H1 (cell line): ENCODE results near the gene RNF149. TPM values are rescaled to one million over a fixed set of nuclear protein-coding genes. Genes with fewer than 3 reads are reported as not detected.

Experiments
- CTCF ChIA-PET: fragments of 300-600 bp; sonication (Branson Sonifier 250); formaldehyde crosslinking; loops from one replicate; lab custom pipeline; 2021; ENCODE audit not compliant: partially characterized antibody; lab: Charles Lee
- POLR2A ChIA-PET: fragments of 300-600 bp; sonication (Branson Sonifier 250); formaldehyde crosslinking; loops from one replicate; lab custom pipeline; 2021; ENCODE audit warnings: inconsistent platforms; ENCODE audit not compliant: partially characterized antibody; lab: Charles Lee
- DNase-seq, 2 experiments: peaks; one replicate each; pipeline versions ENCODE4 v3.0.0 to v3.0.0-alpha.2; 2010 to 2022; ENCODE audit warnings: low spot score in 2 of 2, low read depth in 1 of 2, mixed read lengths in 1 of 2
- FAIRE-seq: peaks from 2 replicates; lab custom pipeline; 2011; peaks lifted over from hg19 to GRCh38; lab: Jason Lieb, UNC
- H2AFZ ChIP-seq: 2 replicates; pipeline ENCODE4 v1.8.1; 2012; ENCODE audit warnings: low read length, inconsistent platforms
- H2AK5ac ChIP-seq: 2 replicates; pipeline ENCODE4 v1.6.1; 2013; ENCODE audit warnings: low read depth, low read length
- H2BK120ac ChIP-seq: replicated peaks from 2 replicates; pipeline ENCODE3; 2013; ENCODE audit warnings: low read depth, low read length, inconsistent platforms
- H2BK12ac ChIP-seq: 2 replicates; pipeline ENCODE4 v1.6.1; 2013; ENCODE audit warnings: low read depth, low read length
- H2BK15ac ChIP-seq: 2 replicates; pipeline ENCODE4 v1.6.1; 2013; ENCODE audit warnings: low read length
- H2BK20ac ChIP-seq: 2 replicates; pipeline ENCODE4 v1.6.1; 2013; ENCODE audit warnings: low read length
- H2BK5ac ChIP-seq: 2 replicates; pipeline ENCODE4 v1.6.1; 2013; ENCODE audit warnings: low read depth, low read length
- H3K14ac ChIP-seq: 2 replicates; pipeline ENCODE4 v1.6.1; 2013; ENCODE audit warnings: inconsistent platforms; ENCODE audit not compliant: insufficient read length
- H3K18ac ChIP-seq: 2 replicates; pipeline ENCODE4 v1.6.1; 2013; ENCODE audit warnings: low read length; ENCODE audit errors: extremely low read depth
- H3K23ac ChIP-seq: 2 replicates; pipeline ENCODE4 v1.6.1; 2013; ENCODE audit warnings: inconsistent platforms; ENCODE audit not compliant: insufficient read length
- H3K23me2 ChIP-seq: 2 replicates; pipeline ENCODE4 v1.6.1; 2013; ENCODE audit warnings: low read depth, low read length
- H3K27ac ChIP-seq: 2 replicates; pipeline ENCODE4 v1.6.1; 2011; ENCODE audit warnings: low read depth, low read length, inconsistent platforms
- H3K27me3 ChIP-seq, 4 experiments: replicated peaks in 1 of 4; 1 replicate in 1 of 4; 2 replicates in 3 of 4; pipeline versions ENCODE4 v1.6.1 to v1.8.1; 2011 to 2013; ENCODE audit warnings: low read length in 3 of 4, mild to moderate bottlenecking in 3 of 4, inconsistent platforms in 2 of 4, mixed read lengths in 2 of 4, moderate library complexity in 1 of 4; ENCODE audit not compliant: control insufficient read depth in 3 of 4, insufficient read depth in 3 of 4; ENCODE audit errors: extremely low read depth in 1 of 4
- H3K36me3 ChIP-seq, 4 experiments: 2 replicates each; pipeline versions ENCODE4 v1.6.1 to v1.8.1; 2011 to 2013; ENCODE audit warnings: mild to moderate bottlenecking in 4 of 4, low read length in 3 of 4, moderate library complexity in 2 of 4, control low read depth in 1 of 4, inconsistent platforms in 1 of 4; ENCODE audit not compliant: insufficient read depth in 4 of 4, control insufficient read depth in 2 of 4
- H3K4ac ChIP-seq: replicated peaks from 2 replicates; pipeline ENCODE3; 2013; ENCODE audit warnings: low read length, low read depth, mixed read lengths, inconsistent platforms; ENCODE audit not compliant: insufficient read length
- H3K4me1 ChIP-seq, 4 experiments: replicated peaks in 1 of 4; 1 replicate in 1 of 4; 2 replicates in 3 of 4; pipeline versions ENCODE4 v1.6.1 to v1.8.1; 2011 to 2013; ENCODE audit warnings: low read length in 3 of 4, inconsistent platforms in 2 of 4, mixed read lengths in 1 of 4; ENCODE audit not compliant: insufficient read depth in 4 of 4, control insufficient read depth in 3 of 4
- H3K4me2 ChIP-seq, 2 experiments: 2 replicates each; pipeline versions ENCODE4 v1.6.1 to v1.8.1; 2011 to 2013; ENCODE audit warnings: low read depth in 2 of 2, low read length in 2 of 2, control low read depth in 1 of 2, inconsistent platforms in 1 of 2, mild to moderate bottlenecking in 1 of 2; ENCODE audit not compliant: insufficient read depth in 1 of 2
- H3K4me3 ChIP-seq, 4 experiments: fragments of 200-600, 300-600 bp in 1 of 4; sonication (generic), shearing (Covaris generic), sonication (Bioruptor Twin) in 1 of 4; 2 replicates each; pipeline versions ENCODE4 v1.5.1 to v1.8.1; 2011 to 2016; ENCODE audit warnings: low read length in 4 of 4, low read depth in 3 of 4, control low read depth in 2 of 4, inconsistent platforms in 2 of 4, mild to moderate bottlenecking in 2 of 4, mixed read lengths in 1 of 4, moderate library complexity in 1 of 4; ENCODE audit not compliant: insufficient read depth in 2 of 4; ENCODE audit errors: extremely low read depth in 1 of 4
- H3K56ac ChIP-seq: replicated peaks from 2 replicates; pipeline ENCODE3; 2013; ENCODE audit warnings: low read depth, mild to moderate bottlenecking, mixed read lengths, low read length, inconsistent platforms; ENCODE audit not compliant: insufficient read length
- H3K79me1 ChIP-seq: 2 replicates; pipeline ENCODE4 v1.6.1; 2013; ENCODE audit warnings: low read depth, low read length, control low read depth
- H3K79me2 ChIP-seq, 2 experiments: 2 replicates each; pipeline versions ENCODE4 v1.6.1 to v1.8.1; 2012 to 2013; ENCODE audit warnings: low read length in 2 of 2, mild to moderate bottlenecking in 2 of 2, inconsistent platforms in 1 of 2; ENCODE audit not compliant: insufficient read depth in 2 of 2, control insufficient read depth in 1 of 2
- H3K9ac ChIP-seq, 4 experiments: replicated peaks in 1 of 4; 1 replicate in 1 of 4; 2 replicates in 3 of 4; pipeline versions ENCODE4 v1.6.1 to v1.8.1; 2011 to 2013; ENCODE audit warnings: low read depth in 3 of 4, low read length in 3 of 4, control low read depth in 2 of 4, mild to moderate bottlenecking in 2 of 4, moderate library complexity in 2 of 4, inconsistent platforms in 1 of 4; ENCODE audit errors: extremely low read depth in 1 of 4
- H3K9me3 ChIP-seq, 2 experiments: 2 replicates each; pipeline versions ENCODE4 v1.6.1 to v1.8.1; 2012 to 2013; ENCODE audit warnings: mild to moderate bottlenecking in 2 of 2, moderate library complexity in 2 of 2, control low read depth in 1 of 2, inconsistent platforms in 1 of 2, low read depth in 1 of 2, low read length in 1 of 2, mixed read lengths in 1 of 2; ENCODE audit not compliant: insufficient read depth in 2 of 2
- H4K20me1 ChIP-seq, 2 experiments: replicated peaks in 1 of 2; 2 replicates each; pipeline versions ENCODE3 to v1.8.1; 2011 to 2013; ENCODE audit warnings: inconsistent platforms in 2 of 2, low read length in 2 of 2, mild to moderate bottlenecking in 1 of 2; ENCODE audit not compliant: insufficient read depth in 2 of 2, control insufficient read depth in 1 of 2
- H4K5ac ChIP-seq: 2 replicates; pipeline ENCODE4 v1.6.1; 2013; ENCODE audit warnings: low read length, low read depth, mixed read lengths, inconsistent platforms; ENCODE audit not compliant: insufficient read length
- H4K8ac ChIP-seq: 2 replicates; pipeline ENCODE4 v1.8.0; 2013; ENCODE audit warnings: mild to moderate bottlenecking, moderate library complexity, low read length, inconsistent platforms; ENCODE audit not compliant: insufficient read depth; ENCODE audit errors: extremely low read depth
- H4K91ac ChIP-seq: replicated peaks from 2 replicates; pipeline ENCODE3; 2013; ENCODE audit warnings: low read length, mixed read lengths, inconsistent platforms; ENCODE audit not compliant: insufficient read length
- BACH1 ChIP-seq: IDR thresholded peaks from 2 replicates; pipeline ENCODE4 v1.6.1; 2012; ENCODE audit warnings: low read length, improper control_type of control experiment
- BRCA1 ChIP-seq: IDR thresholded peaks from 2 replicates; pipeline ENCODE4 v1.6.1; 2012; ENCODE audit warnings: low read depth, low read length, improper control_type of control experiment
- CEBPB ChIP-seq: IDR thresholded peaks from 2 replicates; pipeline ENCODE4 v1.6.1; 2012; ENCODE audit warnings: low read depth, low read length
- CHD2 ChIP-seq: IDR thresholded peaks from 2 replicates; pipeline ENCODE4 v1.6.1; 2012; ENCODE audit warnings: low read length, improper control_type of control experiment
- EP300 ChIP-seq, 2 experiments: IDR thresholded peaks; 1 replicate in 1 of 2; 2 replicates in 1 of 2; pipeline ENCODE4 v1.6.1; 2011 to 2012; ENCODE audit warnings: low read depth in 2 of 2, low read length in 2 of 2, mild to moderate bottlenecking in 2 of 2, borderline replicate concordance in 1 of 2, inconsistent platforms in 1 of 2, moderate library complexity in 1 of 2
- JUND ChIP-seq: IDR thresholded peaks from 2 replicates; pipeline ENCODE4 v1.6.1; 2011; ENCODE audit warnings: mild to moderate bottlenecking, improper control_type of control experiment, low read length
- KDM5A ChIP-seq: fragments of 200-600 bp; IDR thresholded peaks from 2 replicates; pipeline ENCODE4 v1.7.1; 2012; ENCODE audit warnings: mild to moderate bottlenecking, low read length, inconsistent platforms, mixed read lengths
- POLR2A ChIP-seq, 2 experiments: IDR thresholded peaks; 1 replicate in 1 of 2; 2 replicates in 1 of 2; pipeline ENCODE4 v1.6.1; 2011; ENCODE audit warnings: low read depth in 2 of 2, low read length in 2 of 2, mild to moderate bottlenecking in 2 of 2; ENCODE audit errors: control extremely low read depth in 1 of 2
- RFX5 ChIP-seq: IDR thresholded peaks from 2 replicates; pipeline ENCODE4 v1.6.1; 2011; ENCODE audit warnings: low read depth, low read length, improper control_type of control experiment, borderline replicate concordance
- SIN3A ChIP-seq, 2 experiments: IDR thresholded peaks in 1 of 2; conservative IDR thresholded peaks in 1 of 2; 2 replicates each; pipeline ENCODE4 v1.6.1; 2011 to 2012; ENCODE audit warnings: low read length in 2 of 2, improper control_type of control experiment in 1 of 2, low read depth in 1 of 2, mild to moderate bottlenecking in 1 of 2
- SRF ChIP-seq: IDR thresholded peaks from 2 replicates; pipeline ENCODE4 v1.6.1; 2011; ENCODE audit warnings: mild to moderate bottlenecking, low read depth, low read length, moderate library complexity
- ZNF274 ChIP-seq: IDR thresholded peaks from 2 replicates; pipeline ENCODE4 v1.7.0; 2012; ENCODE audit warnings: low read length, borderline replicate concordance; ENCODE audit errors: extremely low read depth
- WGBS, 2 experiments: shearing (Covaris generic) in 1 of 2; methylation state at CpG; one replicate each; pipeline versions ENCODE4 v1.1.6 to v1.1.7; 2013 to 2015; ENCODE audit warnings: low lambda C conversion rate in 2 of 2, mixed read lengths in 2 of 2, inconsistent platforms in 1 of 2, low coverage in 1 of 2, missing lambda C conversion rate in 1 of 2; ENCODE audit not compliant: insufficient replicate concordance in 2 of 2, insufficient coverage in 1 of 2, insufficient read length in 1 of 2; ENCODE audit errors: extremely low coverage in 1 of 2, missing lambda C conversion rate in 1 of 2; 5-methylcytosine and 5-hydroxymethylcytosine counted together
- polyA plus RNA-seq, 7 experiments: library from polyadenylated mRNA; depleted of rRNA in 3 of 7; stranded (reverse) in 5 of 7; unstranded in 2 of 7; fragments of >200 nt in 5 of 7; fragments of 200-250 nt in 2 of 7; gene quantifications; 1 replicate in 5 of 7; 2 replicates in 1 of 7; 4 replicates in 1 of 7; pipeline versions ENCODE4 v1.2.1 to v1.2.3, GENCODE V29; 2011 to 2013; ENCODE audit warnings: missing spikeins in 2 of 7, mixed read lengths in 2 of 7
- total RNA-seq: library from RNA; stranded (reverse); fragmentation: NEBNext Ultra II Directional; extraction: Animal tissue kit (Norgen Biotek cat#: 25700); gene quantifications from 2 replicates; pipeline ENCODE4 v1.2.1, GENCODE V29; 2021

The RNF149 gene
- total and polyA plus RNA-seq, 2 of the 8 experiments (the other 6 are each of a cell fraction or from before 2014, with no cell fraction given) = 16.6 to 28.2 TPM

DNA sequence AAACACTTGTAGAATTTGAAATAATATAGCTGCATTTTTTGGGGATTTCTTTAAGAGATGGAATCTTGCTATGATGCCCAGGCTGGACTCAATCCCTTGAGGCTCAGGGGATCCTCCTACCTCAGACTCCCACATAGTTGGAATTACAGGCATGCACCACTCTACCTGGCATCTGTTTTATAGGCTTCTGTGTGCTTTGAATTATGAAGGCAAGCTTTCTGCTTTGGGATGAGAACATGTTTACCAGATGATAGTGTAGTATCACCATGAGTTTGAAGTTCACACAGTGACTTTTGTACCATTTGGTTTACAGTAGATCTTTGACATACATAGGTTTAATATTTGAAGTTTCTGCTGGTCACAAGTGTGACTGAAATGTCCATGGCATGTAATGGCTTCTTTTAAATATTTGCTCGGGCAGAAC lies 45.1 kb downstream of the RNF149 start:
- POLR2A ChIA-PET = interaction anchor here (0.6 to 1.2 kb wide), 2 partner anchors 11 to 94 kb away, joined by 3 to 4 read pairs; partner anchors contain the start of gene CNOT11
- Histone ChIP-seq H3K56ac (no peak overlapping the region), H3K36me3 (peaks cover 0 to 74% (median 33%) of the 10 kb centered on the region in 4 experiments; a peak in 6 of 8 replicates)
- no peak for TF ChIP-seq CEBPB
- no peak for TF ChIP-seq POLR2A (IDR thresholded peaks at IDR 0.05; ENCODE audit: control extremely low read depth in 1 of 2, low read depth in 2 of 2, low read length in 2 of 2)
- no peak for TF ChIP-seq BRCA1
- TF ChIP-seq EP300 (IDR thresholded peaks at IDR 0.05; ENCODE audit: borderline replicate concordance in 1 of 2, low read depth in 2 of 2, low read length in 2 of 2) = no peak
- no peak for TF ChIP-seq CHD2
- no peak for TF ChIP-seq BACH1
- no peak for TF ChIP-seq SIN3A (conservative IDR thresholded peaks at IDR 0.05 in 1 of 2, IDR thresholded peaks at IDR 0.05 in 1 of 2; ENCODE audit: low read depth in 1 of 2, low read length in 2 of 2)
- no peak for TF ChIP-seq KDM5A
- TF ChIP-seq ZNF274 = no peak
- TF ChIP-seq RFX5 = no peak
- no peak for TF ChIP-seq JUND
- TF ChIP-seq SRF = no peak

More for the DNA sequence above, 45.1 kb downstream of the RNF149 start:
- Histone ChIP-seq H3K79me1 (no peaks in the 10 kb centered on the region), H2BK12ac (no peak overlapping the region), H3K27me3 (no peaks in the 10 kb centered on the region; a peak in 1 of 7 replicates), H4K8ac (no peak overlapping the region), H2BK15ac (no peak overlapping the region), H3K4me3 (no peak overlapping the region), H3K79me2 (peaks cover 0 to 6% of the 10 kb centered on the region in 2 experiments; a peak in 2 of 4 replicates), H3K4ac (no peak overlapping the region), H3K27ac (no peak overlapping the region), H2BK120ac (no peak overlapping the region), H3K9me3 (no peaks in the 10 kb centered on the region), H3K4me2 (no peak overlapping the region), H3K18ac (no peak overlapping the region), H2AFZ (no peak overlapping the region), H2AK5ac (no peak overlapping the region), H2BK5ac (no peak overlapping the region), H3K9ac (no peak overlapping the region), H3K4me1 (peaks cover 0 to 4% (median 0%) of the 10 kb centered on the region in 4 experiments; a peak in 1 of 7 replicates), H3K14ac (no peak overlapping the region), H3K23ac (no peak overlapping the region), H2BK20ac (no peak overlapping the region), H4K5ac (no peak overlapping the region), H4K91ac (no peak overlapping the region), H3K23me2 (no peaks in the 10 kb centered on the region), H4K20me1 (peaks cover 0 to 11% of the 10 kb centered on the region in 2 experiments)
- WGBS, 2 experiments = 95% methylated on average over 1 of the region's 1 CpG; no CpG with 5 or more reads in 1 of the 2 experiments
- FAIRE-seq (no peak), DNase-seq (no peak)
- CTCF ChIA-PET = interaction anchor here (0.6 to 1.1 kb wide), 3 partner anchors 86 to 245 kb away, joined by 3 to 4 read pairs (median 3); no protein-coding TSS in a partner anchor
